HG02678 (cell line): ENCODE data around the gene DDIT4L.
"Not testable (repeated sequence)": the region's sequence is repeated elsewhere in the genome, so short reads cannot be mapped to it uniquely, and the experiment has no call there.

Source experiments
- ATAC-seq: cut with Tn5 transposase; IDR thresholded peaks from one replicate; pipeline ENCODE4 v1.9.1; 2021; ENCODE audit warnings: mild to moderate bottlenecking, moderate library complexity; ENCODE audit not compliant: unreplicated experiment

DDIT4L gene

GRCh38 chr4:100189820-100190642 lies at the start of gene DDIT4L:
Gene DDIT4L, minus strand, starts transcription at chr4:100190468. Its CDS starts 485 bp downstream, at chr4:100189983.
- ATAC-seq = no peak

DNA sequence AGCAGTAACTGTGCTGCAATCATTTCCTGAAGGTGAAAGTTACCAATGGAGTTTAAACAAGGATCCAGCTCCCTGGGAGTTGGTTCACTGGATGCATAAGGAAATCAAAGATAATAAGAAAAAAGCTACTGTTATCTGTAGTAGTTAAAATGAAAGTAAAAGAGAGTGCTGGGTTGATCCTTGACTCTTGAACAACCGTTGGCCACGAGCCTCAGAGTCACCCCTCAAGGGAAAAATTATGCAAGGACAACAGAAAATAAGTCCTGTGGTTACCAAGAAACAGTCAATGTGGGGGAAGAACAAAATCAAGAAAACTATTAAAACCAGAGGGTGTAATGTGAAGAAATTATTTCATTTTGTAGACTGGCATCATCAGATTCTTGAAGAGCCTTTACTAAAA lies 49.7 kb upstream of the DDIT4L start:
- ATAC-seq = no peak

DNA sequence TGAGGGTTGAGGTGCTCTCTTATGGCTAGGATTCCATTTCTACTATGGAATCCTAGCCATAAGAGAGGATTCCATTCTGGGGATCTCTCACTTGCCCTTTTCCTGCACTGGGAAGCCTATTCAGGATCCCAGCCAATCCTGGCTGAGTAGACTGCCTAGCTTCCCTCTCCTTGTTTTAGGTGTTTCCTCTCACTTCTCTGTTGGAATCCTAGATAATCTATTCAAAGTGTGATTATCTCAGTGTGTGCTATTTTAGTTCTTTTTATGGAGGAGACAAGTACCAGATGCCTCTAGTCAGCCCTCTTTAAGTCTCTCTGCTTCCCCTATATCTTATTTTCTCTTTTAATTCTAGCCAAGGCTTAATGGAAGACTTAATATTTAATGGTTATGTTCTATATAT lies 34.5 kb upstream of the DDIT4L start:
- no peak for ATAC-seq

GRCh38 chr4:100224160-100224559 lies 33.9 kb upstream of the DDIT4L start:
- no peak for ATAC-seq

- ATAC-seq = peak; percentile 92
Observed at GRCh38 chr4:100208964-100209363, 18.7 kb upstream of the DDIT4L start.

GRCh38 chr4:100208459-100208858 lies 18.2 kb upstream of the DDIT4L start:
- no peak for ATAC-seq

GRCh38 chr4:100206850-100207249 lies 16.6 kb upstream of the DDIT4L start:
- ATAC-seq = no peak

GRCh38 chr4:100198061-100198460 lies 7.8 kb upstream of the DDIT4L start:
- ATAC-seq = no peak

DNA sequence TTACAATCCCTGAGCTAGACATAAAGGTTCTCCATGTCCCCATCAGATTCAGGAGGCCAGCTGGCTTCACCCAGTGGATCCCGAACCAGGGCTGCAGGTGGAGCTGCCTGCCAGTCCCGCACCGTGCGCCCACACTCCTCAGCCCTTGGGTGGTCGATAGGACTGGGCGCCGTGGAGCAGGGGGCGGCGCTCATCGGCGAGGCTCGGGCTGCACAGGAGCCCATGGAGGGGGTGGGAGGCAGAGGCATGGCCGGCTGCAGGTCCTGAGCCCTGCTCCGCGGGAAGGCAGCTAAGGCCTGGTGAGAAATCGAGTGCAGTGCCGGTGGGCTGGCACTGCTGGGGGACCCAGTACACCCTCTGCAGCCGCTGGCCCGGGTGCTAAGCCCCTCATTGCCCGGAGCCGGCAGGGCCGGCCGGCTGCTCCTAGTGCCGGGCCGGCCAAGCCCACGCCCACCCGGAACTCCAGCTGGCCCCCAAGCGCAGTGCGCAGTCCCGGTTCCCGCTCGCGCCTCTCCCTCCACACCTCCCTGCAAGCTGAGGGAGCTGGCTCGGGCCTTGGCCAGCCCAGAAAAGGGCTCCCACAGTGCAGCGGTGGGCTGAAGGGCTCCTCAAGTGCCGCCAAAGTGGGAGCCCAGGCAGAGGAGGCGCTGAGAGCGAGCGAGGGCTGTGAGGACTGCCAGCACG lies 6.3 kb upstream of the DDIT4L start:
- ATAC-seq = not testable (repeated sequence)

DNA sequence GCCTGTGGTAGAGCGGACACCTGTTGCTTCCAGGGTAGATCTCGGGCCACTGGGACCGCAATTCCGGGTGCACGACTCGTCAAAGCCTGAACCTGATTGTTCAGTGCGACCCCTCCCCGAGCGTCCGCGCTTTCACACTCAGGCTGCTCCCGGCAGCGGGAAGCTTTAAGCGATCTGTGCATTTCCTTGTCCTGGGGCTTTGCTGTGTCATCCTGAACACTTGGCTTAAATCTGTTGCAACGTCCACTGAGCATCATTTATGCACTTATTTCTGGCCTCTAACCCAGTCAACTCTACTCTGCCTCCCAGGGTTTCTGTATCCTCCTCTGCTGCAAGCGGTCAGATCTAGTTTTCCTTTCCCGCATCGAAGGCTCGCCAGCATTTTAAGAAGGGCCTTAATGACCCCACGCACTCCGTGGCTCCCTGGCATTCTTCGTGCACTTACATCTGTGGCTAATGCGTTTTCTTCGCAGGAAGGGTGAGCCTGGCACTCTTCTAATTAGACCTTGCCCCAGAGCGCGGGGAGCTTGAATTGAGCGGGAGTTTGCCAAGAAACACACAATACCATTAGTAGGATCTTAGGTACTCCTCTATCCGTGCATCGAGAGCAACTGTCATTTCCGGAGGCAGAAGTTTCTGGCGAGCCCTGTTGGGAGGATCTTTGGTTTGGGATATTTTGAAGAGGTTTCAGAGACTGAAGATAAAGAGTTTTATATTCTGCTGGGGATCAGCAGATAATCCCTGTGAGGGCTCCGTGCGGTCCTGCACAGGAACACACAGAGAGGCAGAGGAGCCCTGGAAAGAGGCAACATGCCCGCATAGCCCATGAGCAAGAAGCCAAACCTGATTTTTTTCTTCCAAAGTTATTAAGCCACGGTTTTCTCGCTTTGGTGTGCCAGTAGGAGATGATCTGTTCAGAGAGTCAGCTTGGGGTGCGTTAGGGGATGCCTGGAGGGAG lies 654 bp upstream of the DDIT4L start:
- no peak for ATAC-seq

DNA sequence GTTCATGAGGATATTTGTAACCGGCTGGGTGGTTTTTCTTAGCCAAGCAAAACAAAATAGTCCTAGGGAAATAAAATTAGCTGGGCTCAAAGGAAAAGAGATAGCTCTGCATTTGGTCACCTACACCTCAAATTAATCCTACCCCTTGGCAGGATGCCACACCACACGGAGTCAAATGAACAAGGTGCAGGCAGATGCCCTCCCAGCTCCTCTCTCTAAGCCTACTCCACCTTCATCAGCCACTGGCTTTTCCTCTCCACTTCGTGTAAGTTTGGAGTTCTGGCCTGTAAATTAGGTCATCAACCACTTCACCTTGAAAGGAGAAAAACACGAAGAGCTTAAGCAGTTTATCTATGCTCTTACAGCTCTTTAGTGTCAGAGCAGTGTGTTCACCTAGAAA lies 1.4 kb downstream of the DDIT4L start:
- ATAC-seq = no peak

- ATAC-seq = no peak
Observed at GRCh38 chr4:100187781-100188180, 2.5 kb downstream of the DDIT4L start.

- ATAC-seq = no peak
Observed at GRCh38 chr4:100184787-100185186, 5.5 kb downstream of the DDIT4L start.

GRCh38 chr4:100177855-100178254 lies 12.4 kb downstream of the DDIT4L start:
- no peak for ATAC-seq

GRCh38 chr4:100177126-100177525 lies 13.1 kb downstream of the DDIT4L start:
- ATAC-seq = no peak

GRCh38 chr4:100175858-100176257 lies 14.4 kb downstream of the DDIT4L start:
- no peak for ATAC-seq

DNA sequence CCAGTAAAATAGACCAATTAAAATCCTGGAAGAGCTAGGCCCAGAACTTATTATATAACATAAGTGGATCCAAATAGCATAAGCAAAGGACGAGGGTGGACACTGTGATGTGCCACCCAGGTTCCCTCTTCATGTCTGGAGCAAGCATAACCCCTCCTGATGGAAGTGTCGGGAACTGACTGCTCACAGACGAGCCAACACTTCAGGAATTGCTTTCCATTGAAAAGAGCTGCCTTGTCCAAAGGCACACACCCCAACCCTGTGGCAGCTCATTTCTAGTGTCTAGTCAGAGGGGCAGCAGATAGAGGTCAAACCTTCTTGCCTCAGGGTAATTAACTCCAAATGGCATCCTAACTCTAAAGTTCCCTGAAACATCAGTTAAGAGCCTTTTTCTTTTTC lies 15.3 kb downstream of the DDIT4L start:
- no peak for ATAC-seq

- ATAC-seq = no peak
Observed at GRCh38 chr4:100170986-100171385, 19.3 kb downstream of the DDIT4L start.

DNA sequence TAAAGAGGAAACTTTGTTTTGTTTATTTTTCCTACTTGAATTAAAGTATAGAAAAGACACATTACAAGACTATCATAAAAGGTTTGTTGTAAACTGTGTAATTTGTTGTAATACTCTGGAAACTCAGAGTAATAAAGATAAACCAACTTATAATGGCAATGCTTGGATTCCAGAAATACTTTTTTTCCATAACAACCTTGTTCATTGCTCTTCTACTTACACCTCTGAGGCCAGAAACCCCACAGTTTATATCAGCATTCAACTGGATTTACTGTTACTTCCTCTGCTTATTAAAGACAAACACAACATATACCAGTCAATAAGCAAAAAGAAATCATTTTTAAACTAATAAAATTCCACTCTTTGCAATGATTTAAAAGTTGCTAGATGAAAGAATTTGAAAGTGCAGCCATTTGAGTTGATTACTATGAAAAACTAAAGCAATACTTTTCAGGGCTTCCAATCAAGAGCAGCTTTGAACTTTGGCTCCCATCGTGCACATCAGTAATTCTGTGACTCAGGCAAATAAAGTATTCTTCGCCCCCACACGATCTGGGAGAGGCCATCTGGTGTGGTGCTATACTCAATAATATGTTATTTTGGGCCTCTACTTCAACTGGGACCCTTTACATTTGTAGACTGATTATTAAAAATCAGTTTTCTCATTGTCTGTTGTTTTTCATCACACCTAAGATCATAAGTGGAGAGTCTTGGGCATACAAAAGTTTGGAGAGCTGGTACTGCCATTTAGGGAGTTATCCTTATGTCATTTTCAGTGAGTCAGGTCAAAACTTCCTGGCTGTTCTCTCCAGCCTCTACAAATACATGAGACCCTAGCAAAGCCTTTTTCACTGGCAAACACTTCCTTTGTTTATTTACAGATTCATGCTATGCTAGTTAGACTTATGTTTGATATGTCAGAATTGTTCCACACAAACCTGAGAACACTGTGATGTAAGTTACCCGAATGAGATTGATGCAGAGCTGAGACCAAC lies 20.5 kb downstream of the DDIT4L start:
- no peak for ATAC-seq

GRCh38 chr4:100168521-100168920 lies 21.7 kb downstream of the DDIT4L start:
- ATAC-seq = no peak
